Endothelial cell of umbilical vein (primary cell): ENCODE results near the gene MYDGF. TPM values are rescaled to one million over a fixed set of nuclear protein-coding genes. Genes with fewer than 3 reads are reported as not detected.

Source experiments
- BruUV-seq: library from RNA; stranded (reverse); fragments of 400-500 nt; replicated peaks from 2 replicates; lab custom pipeline; 2021; lab: Mats Ljungman, UMichigan
- CTCF ChIA-PET: fragments of 300-600, 350-600 bp; sonication (Branson Sonifier 250); formaldehyde crosslinking; loops from one replicate; lab custom pipeline; 2021; ENCODE audit warnings: antibody characterized with exemption, inconsistent platforms; lab: Charles Lee
- POLR2A ChIA-PET: fragments of 300-600, 350-600 bp; sonication (Branson Sonifier 250); formaldehyde crosslinking; loops from one replicate; lab custom pipeline; 2021; ENCODE audit warnings: antibody characterized with exemption, inconsistent platforms; lab: Charles Lee
- DNase-seq: peaks from one replicate; pipeline ENCODE4 v3.0.0-alpha.2; 2011; ENCODE audit warnings: low read depth, low spot score
- FAIRE-seq: peaks from 2 replicates; lab custom pipeline; 2011; peaks lifted over from hg19 to GRCh38; lab: Jason Lieb, UNC
- H2AFZ ChIP-seq: 2 replicates; pipeline ENCODE4 v1.6.0; 2012; ENCODE audit warnings: low read depth, low read length, control low read depth, inconsistent platforms
- H3K27ac ChIP-seq: 2 replicates; pipeline ENCODE4 v1.5.1; 2011; ENCODE audit warnings: low read depth, mild to moderate bottlenecking, control low read depth, low read length, moderate library complexity; ENCODE audit not compliant: insufficient read depth
- H3K27me3 ChIP-seq, 2 experiments: 2 replicates each; pipeline versions ENCODE4 v1.6.0 to v1.6.1; 2011; ENCODE audit warnings: low read length in 2 of 2, mixed read lengths in 1 of 2; ENCODE audit not compliant: control insufficient read depth in 2 of 2, insufficient read depth in 2 of 2
- H3K36me3 ChIP-seq, 2 experiments: 2 replicates in 1 of 2; 3 replicates in 1 of 2; pipeline ENCODE4 v1.5.1; 2011; ENCODE audit warnings: low read length in 2 of 2, mild to moderate bottlenecking in 1 of 2, moderate library complexity in 1 of 2; ENCODE audit not compliant: control insufficient read depth in 2 of 2, insufficient read depth in 2 of 2; ENCODE audit errors: extremely low read depth in 1 of 2
- H3K4me1 ChIP-seq: 3 replicates; pipeline ENCODE4 v1.5.1; 2011; ENCODE audit warnings: mild to moderate bottlenecking, low read length; ENCODE audit not compliant: control insufficient read depth, insufficient read depth; ENCODE audit errors: extremely low read depth
- H3K4me2 ChIP-seq: 2 replicates; pipeline ENCODE4 v1.6.1; 2011; ENCODE audit warnings: low read length, control low read depth, mixed read lengths; ENCODE audit not compliant: insufficient read depth
- H3K4me3 ChIP-seq, 3 experiments: fragments of 200-600 bp in 1 of 3; sonication (generic), shearing (Covaris generic) in 1 of 3; replicated peaks in 1 of 3; 2 replicates each; pipeline ENCODE4 v1.5.1; 2011 to 2016; ENCODE audit warnings: control low read depth in 3 of 3, low read length in 3 of 3, mild to moderate bottlenecking in 2 of 3, inconsistent platforms in 1 of 3, low read depth in 1 of 3, moderate library complexity in 1 of 3; ENCODE audit not compliant: insufficient read depth in 1 of 3
- H3K79me2 ChIP-seq: 2 replicates; pipeline ENCODE4 v1.6.0; 2012; ENCODE audit warnings: low read length, inconsistent platforms; ENCODE audit not compliant: control insufficient read depth, insufficient read depth
- H3K9ac ChIP-seq: replicated peaks from 2 replicates; pipeline ENCODE3; 2011; ENCODE audit warnings: low read length, control low read depth; ENCODE audit not compliant: insufficient read depth; ENCODE audit errors: extremely low read depth
- H3K9me1 ChIP-seq: replicated peaks from 3 replicates; pipeline ENCODE4 v1.6.0; 2011; ENCODE audit warnings: mild to moderate bottlenecking, low read length; ENCODE audit not compliant: control insufficient read depth, insufficient read depth; ENCODE audit errors: extremely low read depth
- H3K9me3 ChIP-seq: replicated peaks from 2 replicates; pipeline ENCODE4 v1.5.1; 2012; ENCODE audit warnings: low read length, inconsistent platforms; ENCODE audit not compliant: control insufficient read depth, insufficient read depth
- H4K20me1 ChIP-seq: replicated peaks from 2 replicates; pipeline ENCODE3; 2011; ENCODE audit warnings: mild to moderate bottlenecking, low read length; ENCODE audit not compliant: control insufficient read depth, insufficient read depth; ENCODE audit errors: extremely low read depth
- EZH2 ChIP-seq: IDR thresholded peaks from 2 replicates; pipeline ENCODE4 v1.6.1; 2012; ENCODE audit warnings: borderline replicate concordance, low read depth, mild to moderate bottlenecking, moderate library complexity, low read length, inconsistent platforms; ENCODE audit not compliant: severe bottlenecking
- FOS ChIP-seq: IDR thresholded peaks from 2 replicates; pipeline ENCODE4 v1.6.1; 2011; ENCODE audit warnings: mild to moderate bottlenecking, low read length, moderate library complexity, borderline replicate concordance; ENCODE audit not compliant: insufficient read depth
- GATA2 ChIP-seq: IDR thresholded peaks from 2 replicates; pipeline ENCODE4 v1.7.0; 2011; ENCODE audit warnings: low read depth, mild to moderate bottlenecking, moderate library complexity, mixed read lengths, low read length; ENCODE audit not compliant: insufficient read length, insufficient read depth
- JUN ChIP-seq: IDR thresholded peaks from 2 replicates; pipeline ENCODE4 v1.6.1; 2011; ENCODE audit warnings: borderline replicate concordance, low read depth; ENCODE audit not compliant: insufficient read length, insufficient read depth
- MYC ChIP-seq: IDR thresholded peaks from one replicate; pipeline ENCODE4 v1.6.1; 2011; ENCODE audit warnings: mild to moderate bottlenecking, low read depth, low read length
- POLR2A ChIP-seq: IDR thresholded peaks from 2 replicates; pipeline ENCODE4 v1.6.1; 2012; ENCODE audit warnings: low read depth, mild to moderate bottlenecking, control low read depth, low read length
- POLR2AphosphoS5 ChIP-seq: IDR thresholded peaks from 2 replicates; pipeline ENCODE4 v1.6.1; 2012; ENCODE audit warnings: low read depth, mild to moderate bottlenecking, control low read depth, low read length, moderate library complexity; ENCODE audit not compliant: insufficient read depth
- dilution Hi-C: fragments of 300-500 bp; cut with MboI; formaldehyde crosslinking; loops from one replicate; pipeline ENCODE4 v1.15.0; 2019; ENCODE audit warnings: low sequenced_read_pairs; ENCODE audit not compliant: extremely low pct_ligation_motif_present
- intact Hi-C: fragments of 100-400 bp; cut with micrococcal nuclease; formaldehyde crosslinking; loops from one replicate; pipeline ENCODE4 v1.10.0; 2022
- polyA plus RNA-seq, 4 experiments: library from polyadenylated mRNA; depleted of rRNA in 3 of 4; stranded (reverse) in 3 of 4; unstranded in 1 of 4; fragments of >200 nt; gene quantifications; 2 replicates each; pipeline versions ENCODE4 v1.2.1 to v1.2.3, GENCODE V29; 2011 to 2012; ENCODE audit warnings: missing spikeins in 1 of 4
- total RNA-seq: library from RNA; stranded (reverse); gene quantifications from 2 replicates; pipeline ENCODE4 v1.2.3, GENCODE V29; 2021
- TF ChIP-seq, protein P1 (sequence below): IDR thresholded peaks from 2 replicates; pipeline ENCODE4 v1.6.1; 2011; ENCODE audit not compliant: insufficient read depth, insufficient read length
- TF ChIP-seq, protein P2 (sequence below), 2 donors: IDR thresholded peaks; 1 replicate in 1 of 2; 2 replicates in 1 of 2; pipeline ENCODE4 v1.5.1; 2011; ENCODE audit warnings: low read length in 2 of 2, mild to moderate bottlenecking in 2 of 2, moderate library complexity in 2 of 2, control low read depth in 1 of 2, inconsistent platforms in 1 of 2, low read depth in 1 of 2; ENCODE audit not compliant: insufficient read depth in 1 of 2; ENCODE audit errors: extremely low read depth in 1 of 2

The MYDGF gene
- total and polyA plus RNA-seq, 2 donors (not counting 3 experiments of a cell fraction or from before 2014, with no cell fraction given) = 191 to 337 TPM

DNA sequence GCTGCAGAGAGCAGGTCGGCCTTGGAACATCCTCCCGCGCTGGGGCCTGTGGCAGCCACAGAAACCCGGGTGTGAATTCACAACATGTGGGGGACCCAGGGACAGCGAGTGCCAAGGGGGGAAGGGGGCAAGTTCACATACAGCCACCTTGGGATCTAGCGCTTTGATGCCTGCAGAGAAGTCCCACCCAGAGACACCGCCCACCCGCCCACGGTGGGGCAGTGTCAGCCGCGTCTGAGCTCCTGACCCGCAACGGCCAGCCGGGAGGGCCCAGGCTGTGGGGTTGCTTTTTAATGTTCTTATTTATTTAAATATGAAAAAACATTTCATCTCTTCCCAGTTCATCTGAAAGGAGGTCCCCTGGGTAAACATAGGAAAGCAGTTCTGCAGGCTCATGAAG lies 12.9 kb downstream of the MYDGF start:
- no peak overlapping the region for H3K27ac ChIP-seq
- H4K20me1 ChIP-seq = no peaks in the 10 kb centered on the region
- no peak overlapping the region for H3K4me3 ChIP-seq
- peaks cover 3% of the 10 kb centered on the region for H3K79me2 ChIP-seq
- H3K27me3 ChIP-seq = no peaks in the 10 kb centered on the region
- CTCF ChIA-PET = no interaction called here
- intact Hi-C loops (no loop called here), dilution Hi-C loops (no loop called here)
- H3K4me2 ChIP-seq = no peak overlapping the region
- peaks cover 7 to 36% of the 10 kb centered on the region in 2 experiments for H3K36me3 ChIP-seq
- FAIRE-seq (no peak), DNase-seq (no peak)
- H3K9me1 ChIP-seq = no peaks in the 10 kb centered on the region
- BruUV-seq = no TSS peak
- H3K4me1 ChIP-seq = no peaks in the 10 kb centered on the region
- no peaks in the 10 kb centered on the region for H3K9me3 ChIP-seq
- H2AFZ ChIP-seq = no peak overlapping the region
- no peak overlapping the region for H3K9ac ChIP-seq
- POLR2A ChIA-PET = interaction anchor here (1.2 kb wide), 1 partner anchor 122 kb away, joined by 3 read pairs; the partner anchor contains the start of gene PLIN5
- TF ChIP-seq JUN = no peak
- TF ChIP-seq POLR2AphosphoS5 = peak; percentile 37
- TF ChIP-seq POLR2A = peak; percentile 13

DNA sequence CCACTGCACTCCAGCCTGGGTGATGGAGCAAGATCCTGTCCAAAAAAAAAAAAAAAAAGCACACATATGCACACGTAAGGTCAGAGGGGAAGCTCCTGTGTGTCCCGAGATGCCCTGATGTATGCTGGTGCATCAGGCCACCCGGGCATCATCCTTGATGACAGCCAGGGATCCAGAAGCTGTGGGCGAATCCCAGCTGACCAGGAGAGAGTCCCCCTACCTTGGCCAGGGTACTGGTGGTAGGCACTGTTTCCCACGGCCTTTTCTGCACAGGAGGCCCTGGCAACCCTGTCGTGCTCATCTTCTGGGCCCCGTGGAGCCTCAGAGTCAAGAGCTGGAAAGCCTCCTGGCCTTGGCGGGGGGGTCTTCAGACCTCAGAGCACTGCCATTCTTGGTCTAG lies 14.0 kb downstream of the MYDGF start:
- Histone ChIP-seq H3K9ac (no peak overlapping the region), H3K9me1 (no peaks in the 10 kb centered on the region), H3K79me2 (no peaks in the 10 kb centered on the region), H3K27ac (no peak overlapping the region), H3K9me3 (no peaks in the 10 kb centered on the region), H2AFZ (no peak overlapping the region), H3K36me3 (peaks cover 7 to 34% of the 10 kb centered on the region in 2 experiments), H3K4me2 (no peak overlapping the region), H3K4me1 (no peaks in the 10 kb centered on the region), H4K20me1 (no peaks in the 10 kb centered on the region), H3K27me3 (no peaks in the 10 kb centered on the region), H3K4me3 (no peak overlapping the region)
- BruUV-seq = no TSS peak
- dilution Hi-C loops (no loop called here), intact Hi-C loops (no loop called here)
- no peak for DNase-seq
- TF ChIP-seq MYC (no peak), JUN (no peak), POLR2A (peak; percentile 73), POLR2AphosphoS5 (peak; percentile 55), FOS (no peak), EZH2 (no peak), GATA2 (no peak)
- TF ChIP-seq, protein P1, sequence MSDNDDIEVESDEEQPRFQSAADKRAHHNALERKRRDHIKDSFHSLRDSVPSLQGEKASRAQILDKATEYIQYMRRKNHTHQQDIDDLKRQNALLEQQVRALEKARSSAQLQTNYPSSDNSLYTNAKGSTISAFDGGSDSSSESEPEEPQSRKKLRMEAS = no peak
- TF ChIP-seq, protein P2, sequence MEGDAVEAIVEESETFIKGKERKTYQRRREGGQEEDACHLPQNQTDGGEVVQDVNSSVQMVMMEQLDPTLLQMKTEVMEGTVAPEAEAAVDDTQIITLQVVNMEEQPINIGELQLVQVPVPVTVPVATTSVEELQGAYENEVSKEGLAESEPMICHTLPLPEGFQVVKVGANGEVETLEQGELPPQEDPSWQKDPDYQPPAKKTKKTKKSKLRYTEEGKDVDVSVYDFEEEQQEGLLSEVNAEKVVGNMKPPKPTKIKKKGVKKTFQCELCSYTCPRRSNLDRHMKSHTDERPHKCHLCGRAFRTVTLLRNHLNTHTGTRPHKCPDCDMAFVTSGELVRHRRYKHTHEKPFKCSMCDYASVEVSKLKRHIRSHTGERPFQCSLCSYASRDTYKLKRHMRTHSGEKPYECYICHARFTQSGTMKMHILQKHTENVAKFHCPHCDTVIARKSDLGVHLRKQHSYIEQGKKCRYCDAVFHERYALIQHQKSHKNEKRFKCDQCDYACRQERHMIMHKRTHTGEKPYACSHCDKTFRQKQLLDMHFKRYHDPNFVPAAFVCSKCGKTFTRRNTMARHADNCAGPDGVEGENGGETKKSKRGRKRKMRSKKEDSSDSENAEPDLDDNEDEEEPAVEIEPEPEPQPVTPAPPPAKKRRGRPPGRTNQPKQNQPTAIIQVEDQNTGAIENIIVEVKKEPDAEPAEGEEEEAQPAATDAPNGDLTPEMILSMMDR (IDR thresholded peaks at IDR 0.05; ENCODE audit: extremely low read depth in 1 of 2, insufficient read depth in 1 of 2, low read depth in 1 of 2, low read length in 2 of 2) = no peak
- POLR2A ChIA-PET = no interaction called here
- CTCF ChIA-PET = no interaction called here
- no peak for FAIRE-seq
